Neural cell (in vitro differentiated cells): ENCODE data around the gene MTMR12. TPM values are rescaled to one million over a fixed set of nuclear protein-coding genes. Genes with fewer than 3 reads are reported as not detected.

Experiments used
- H2AFZ ChIP-seq: fragments of 200-600, 300-800 bp; sonication (generic), shearing (Covaris generic); 2 replicates; pipeline ENCODE4 v1.6.0; 2014; ENCODE audit warnings: low read depth, mild to moderate bottlenecking, antibody characterized with exemption, low read length, moderate library complexity
- H3F3A ChIP-seq: fragments of 200-600 bp; shearing (Covaris generic); 2 replicates; pipeline ENCODE4 v1.6.1; 2016; ENCODE audit warnings: mild to moderate bottlenecking, moderate library complexity, mixed read lengths, antibody characterized with exemption, low read length; ENCODE audit not compliant: insufficient read depth, poor library complexity, severe bottlenecking
- H3K27ac ChIP-seq: fragments of 200-600, 300-800 bp; sonication (generic), shearing (Covaris generic); 2 replicates; pipeline ENCODE4 v1.5.1; 2014; ENCODE audit warnings: mild to moderate bottlenecking, low read length, moderate library complexity
- H3K27me3 ChIP-seq: fragments of 300-800, 200-600 bp; sonication (generic), shearing (Covaris generic); 2 replicates; pipeline ENCODE4 v1.6.0; 2014; ENCODE audit warnings: mild to moderate bottlenecking, low read depth, low read length, moderate library complexity; ENCODE audit not compliant: insufficient read depth
- H3K36me3 ChIP-seq: fragments of 300-800, 200-600 bp; sonication (generic), shearing (Covaris generic); 2 replicates; pipeline ENCODE4 v1.5.1; 2014; ENCODE audit warnings: mild to moderate bottlenecking, antibody characterized with exemption, low read length, moderate library complexity; ENCODE audit not compliant: insufficient read depth
- H3K4me2 ChIP-seq: fragments of 300-800, 200-600 bp; sonication (generic), shearing (Covaris generic); 2 replicates; pipeline ENCODE4 v1.6.0; 2014; ENCODE audit warnings: mild to moderate bottlenecking, low read length
- H3K4me3 ChIP-seq: fragments of 300-800, 200-600 bp; sonication (generic), shearing (Covaris generic); 2 replicates; pipeline ENCODE4 v1.5.1; 2014; ENCODE audit warnings: mild to moderate bottlenecking, low read length, moderate library complexity
- H3K79me2 ChIP-seq: fragments of 200-600 bp; shearing (Covaris generic); replicated peaks from 2 replicates; pipeline ENCODE4 v1.6.0; 2014; ENCODE audit warnings: mild to moderate bottlenecking, low read length, moderate library complexity; ENCODE audit not compliant: insufficient read depth
- H3K9ac ChIP-seq: fragments of 300-800, 200-600 bp; sonication (generic), shearing (Covaris generic); 2 replicates; pipeline ENCODE4 v1.6.1; 2016; ENCODE audit warnings: mild to moderate bottlenecking, low read length, mixed read lengths
- H3K9me2 ChIP-seq: fragments of 200-600 bp; shearing (Covaris generic); 2 replicates; pipeline ENCODE4 v1.6.1; 2016; ENCODE audit warnings: mild to moderate bottlenecking, low read length, mixed read lengths; ENCODE audit not compliant: insufficient read depth
- H3K9me3 ChIP-seq: fragments of 200-600, 300-800 bp; sonication (generic), shearing (Covaris generic); 2 replicates; pipeline ENCODE4 v1.6.1; 2016; ENCODE audit warnings: mild to moderate bottlenecking, mixed run types, low read length, moderate library complexity, mixed read lengths
- H4K20me1 ChIP-seq: fragments of 200-600 bp; shearing (Covaris generic); 2 replicates; pipeline ENCODE4 v1.6.1; 2016; ENCODE audit warnings: mild to moderate bottlenecking, mixed run types; ENCODE audit not compliant: insufficient read depth
- CTCF ChIP-seq: fragments of 450-650 bp; IDR thresholded peaks from 2 replicates; pipeline ENCODE4 v1.5.1; 2014; ENCODE audit warnings: antibody characterized with exemption, mild to moderate bottlenecking, moderate library complexity; ENCODE audit not compliant: poor library complexity, severe bottlenecking
- EP300 ChIP-seq: fragments of 450-650 bp; conservative IDR thresholded peaks from 2 replicates; pipeline ENCODE4 v1.6.1; 2014; ENCODE audit warnings: antibody characterized with exemption, mild to moderate bottlenecking, moderate library complexity; ENCODE audit not compliant: poor library complexity, severe bottlenecking
- EZH2 ChIP-seq: fragments of 200-600, 300-800 bp; shearing (Covaris generic), sonication (generic); IDR thresholded peaks from 2 replicates; pipeline ENCODE4 v1.6.1; 2014; ENCODE audit warnings: antibody characterized with exemption, low read length, borderline replicate concordance, mild to moderate bottlenecking; ENCODE audit not compliant: insufficient read depth, poor library complexity, severe bottlenecking
- MXI1 ChIP-seq: fragments of 450-650 bp; conservative IDR thresholded peaks from 2 replicates; pipeline ENCODE4 v1.6.1; 2014; ENCODE audit warnings: antibody characterized with exemption, mild to moderate bottlenecking; ENCODE audit not compliant: poor library complexity, severe bottlenecking
- POLR2AphosphoS5 ChIP-seq: IDR thresholded peaks from 2 replicates; pipeline ENCODE4 v1.6.1; 2012
- RAD21 ChIP-seq: fragments of 450-650 bp; conservative IDR thresholded peaks from 2 replicates; pipeline ENCODE4 v1.6.1; 2014; ENCODE audit warnings: antibody characterized with exemption, mild to moderate bottlenecking, moderate library complexity
- SMC3 ChIP-seq: fragments of 450-650 bp; conservative IDR thresholded peaks from 2 replicates; pipeline ENCODE4 v1.6.1; 2014; ENCODE audit warnings: antibody characterized with exemption, mild to moderate bottlenecking, moderate library complexity; ENCODE audit not compliant: poor library complexity
- TAF1 ChIP-seq: IDR thresholded peaks from 2 replicates; pipeline ENCODE4 v1.6.1; 2012; ENCODE audit warnings: low read depth
- polyA plus RNA-seq: library from polyadenylated mRNA; depleted of rRNA; stranded (reverse); fragments of >200 nt; gene quantifications from 2 replicates; pipeline ENCODE4 v1.2.3, GENCODE V29; 2014
- TF ChIP-seq, protein P1 (sequence below): IDR thresholded peaks from 2 replicates; pipeline ENCODE4 v1.6.1; 2012; ENCODE audit warnings: borderline replicate concordance

The MTMR12 gene
- polyA plus RNA-seq, 1 donor from 2014 or later: 13.5 TPM

DNA sequence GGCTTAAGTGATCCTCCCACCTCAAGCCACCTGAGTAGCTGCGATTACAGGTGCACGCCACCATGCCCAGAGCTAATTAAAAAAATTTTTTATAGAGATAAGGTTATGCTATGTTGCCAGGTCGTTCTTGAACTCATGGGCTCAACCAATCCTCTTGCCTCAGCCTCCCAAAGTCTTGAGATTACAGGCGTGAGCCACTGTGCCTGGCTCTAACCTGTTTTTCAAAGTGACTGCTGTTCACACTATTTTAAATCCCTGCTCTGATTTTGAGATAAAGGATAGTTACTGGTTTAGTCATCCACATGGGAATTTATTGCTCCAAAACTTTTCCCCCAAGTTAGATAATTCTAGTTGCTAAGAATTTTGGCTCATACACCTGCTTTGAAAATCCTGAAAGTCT lies 48.2 kb upstream of the MTMR12 start:
- Histone ChIP-seq H3K27ac (no peak overlapping the region), H3K4me2 (no peak overlapping the region), H3K9me2 (no peaks in the 10 kb centered on the region), H2AFZ (no peak overlapping the region), H4K20me1 (no peaks in the 10 kb centered on the region), H3K9me3 (no peaks in the 10 kb centered on the region), H3K79me2 (no peaks in the 10 kb centered on the region), H3F3A (no peaks in the 10 kb centered on the region), H3K27me3 (no peaks in the 10 kb centered on the region), H3K9ac (no peak overlapping the region), H3K36me3 (peaks cover 4% of the 10 kb centered on the region), H3K4me3 (no peak overlapping the region)
- TF ChIP-seq, protein P1, sequence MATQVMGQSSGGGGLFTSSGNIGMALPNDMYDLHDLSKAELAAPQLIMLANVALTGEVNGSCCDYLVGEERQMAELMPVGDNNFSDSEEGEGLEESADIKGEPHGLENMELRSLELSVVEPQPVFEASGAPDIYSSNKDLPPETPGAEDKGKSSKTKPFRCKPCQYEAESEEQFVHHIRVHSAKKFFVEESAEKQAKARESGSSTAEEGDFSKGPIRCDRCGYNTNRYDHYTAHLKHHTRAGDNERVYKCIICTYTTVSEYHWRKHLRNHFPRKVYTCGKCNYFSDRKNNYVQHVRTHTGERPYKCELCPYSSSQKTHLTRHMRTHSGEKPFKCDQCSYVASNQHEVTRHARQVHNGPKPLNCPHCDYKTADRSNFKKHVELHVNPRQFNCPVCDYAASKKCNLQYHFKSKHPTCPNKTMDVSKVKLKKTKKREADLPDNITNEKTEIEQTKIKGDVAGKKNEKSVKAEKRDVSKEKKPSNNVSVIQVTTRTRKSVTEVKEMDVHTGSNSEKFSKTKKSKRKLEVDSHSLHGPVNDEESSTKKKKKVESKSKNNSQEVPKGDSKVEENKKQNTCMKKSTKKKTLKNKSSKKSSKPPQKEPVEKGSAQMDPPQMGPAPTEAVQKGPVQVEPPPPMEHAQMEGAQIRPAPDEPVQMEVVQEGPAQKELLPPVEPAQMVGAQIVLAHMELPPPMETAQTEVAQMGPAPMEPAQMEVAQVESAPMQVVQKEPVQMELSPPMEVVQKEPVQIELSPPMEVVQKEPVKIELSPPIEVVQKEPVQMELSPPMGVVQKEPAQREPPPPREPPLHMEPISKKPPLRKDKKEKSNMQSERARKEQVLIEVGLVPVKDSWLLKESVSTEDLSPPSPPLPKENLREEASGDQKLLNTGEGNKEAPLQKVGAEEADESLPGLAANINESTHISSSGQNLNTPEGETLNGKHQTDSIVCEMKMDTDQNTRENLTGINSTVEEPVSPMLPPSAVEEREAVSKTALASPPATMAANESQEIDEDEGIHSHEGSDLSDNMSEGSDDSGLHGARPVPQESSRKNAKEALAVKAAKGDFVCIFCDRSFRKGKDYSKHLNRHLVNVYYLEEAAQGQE: no peak
- TF ChIP-seq MXI1: no peak
- no peak for TF ChIP-seq TAF1
- TF ChIP-seq EZH2: no peak
- no peak for TF ChIP-seq EP300
- TF ChIP-seq RAD21: no peak
- TF ChIP-seq SMC3: no peak
- TF ChIP-seq CTCF: no peak
- no peak for TF ChIP-seq POLR2AphosphoS5

- no peaks in the 10 kb centered on the region for H4K20me1 ChIP-seq
- no peaks in the 10 kb centered on the region for H3K9me3 ChIP-seq
- no peaks in the 10 kb centered on the region for H3K27me3 ChIP-seq
- no peak overlapping the region for H3K27ac ChIP-seq
- H3K4me2 ChIP-seq: no peak overlapping the region
- no peaks in the 10 kb centered on the region for H3K79me2 ChIP-seq
- H3K9me2 ChIP-seq: no peaks in the 10 kb centered on the region
- peaks cover 4% of the 10 kb centered on the region for H3K36me3 ChIP-seq
- H3K9ac ChIP-seq: no peak overlapping the region
- TF ChIP-seq POLR2AphosphoS5 (no peak), EZH2 (no peak), EP300 (no peak), SMC3 (no peak), RAD21 (no peak), MXI1 (no peak), CTCF (no peak), TAF1 (no peak)
- TF ChIP-seq, protein P1: no peak
- no peak overlapping the region for H2AFZ ChIP-seq
- no peaks in the 10 kb centered on the region for H3F3A ChIP-seq
- H3K4me3 ChIP-seq: no peak overlapping the region
Observed at GRCh38 chr5:32358611-32359010, 45.9 kb upstream of the MTMR12 start.
